H1 (cell line): ENCODE measurements around the gene DIAPH2. TPM values are rescaled to one million over a fixed set of nuclear protein-coding genes. Genes with fewer than 3 reads are reported as not detected.

Experiments used
- BCL11A ChIP-seq, 2 experiments: IDR thresholded peaks; one replicate each; pipeline ENCODE4 v1.6.1; 2011; ENCODE audit warnings: low read depth in 2 of 2, low read length in 2 of 2, mild to moderate bottlenecking in 2 of 2
- polyA plus RNA-seq, 7 experiments: library from polyadenylated mRNA; depleted of rRNA in 3 of 7; stranded (reverse) in 5 of 7; unstranded in 2 of 7; fragments of >200 nt in 5 of 7; fragments of 200-250 nt in 2 of 7; gene quantifications; 1 replicate in 5 of 7; 2 replicates in 1 of 7; 4 replicates in 1 of 7; pipeline versions ENCODE4 v1.2.1 to v1.2.3, GENCODE V29; 2011 to 2013; ENCODE audit warnings: missing spikeins in 2 of 7, mixed read lengths in 2 of 7
- total RNA-seq: library from RNA; stranded (reverse); fragmentation: NEBNext Ultra II Directional; extraction: Animal tissue kit (Norgen Biotek cat#: 25700); gene quantifications from 2 replicates; pipeline ENCODE4 v1.2.1, GENCODE V29; 2021
- TF ChIP-seq, protein P1 (sequence below): fragments of 300-600 bp; sonication (generic); IDR thresholded peaks from 2 replicates; pipeline ENCODE4 v1.7.1; 2012; ENCODE audit warnings: low read length, moderate library complexity, mild to moderate bottlenecking, inconsistent platforms; ENCODE audit not compliant: insufficient replicate concordance

The DIAPH2 gene
- total and polyA plus RNA-seq, 2 of the 8 experiments (the other 6 are each of a cell fraction or from before 2014, with no cell fraction given): 4.4 to 24.3 TPM

DNA sequence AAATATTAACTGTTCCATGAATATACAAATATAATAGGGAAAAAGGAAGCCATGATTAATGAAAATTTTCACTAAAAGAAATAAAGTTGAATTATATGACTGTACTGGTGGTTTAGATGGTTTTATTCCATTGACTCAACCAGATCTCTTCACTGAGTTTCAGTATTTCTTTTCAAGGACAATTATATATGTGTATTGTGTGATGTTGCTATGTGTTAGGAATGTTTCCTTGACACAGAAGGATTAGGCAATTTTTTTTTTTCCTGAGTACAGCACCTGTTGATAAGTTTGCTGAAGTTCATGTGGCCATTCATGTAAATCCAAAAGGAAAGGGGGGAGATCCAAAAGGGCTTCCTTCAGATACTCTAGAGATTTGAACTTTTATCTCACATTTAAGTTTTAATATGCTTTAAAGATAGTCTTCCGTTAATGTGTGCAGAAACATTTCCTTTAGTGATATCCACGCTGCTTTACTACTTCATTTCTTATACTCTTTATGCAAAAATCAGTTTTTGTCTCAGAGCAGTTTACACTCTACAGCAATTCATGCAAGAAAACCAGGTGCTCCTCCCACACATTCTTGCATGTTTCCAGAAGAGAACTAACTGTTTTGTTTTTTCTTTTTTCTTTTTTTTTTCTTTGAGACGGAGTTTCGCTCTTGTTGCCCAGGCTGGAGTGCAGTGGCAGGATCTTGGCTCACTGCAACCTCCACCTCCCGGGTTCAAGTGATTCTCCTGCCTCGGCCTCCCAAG lies 448.2 kb downstream of the DIAPH2 start (continued):
- TF ChIP-seq BCL11A (IDR thresholded peaks at IDR 0.05; ENCODE audit: low read depth in 2 of 2, low read length in 2 of 2): no peak
- TF ChIP-seq, protein P1, sequence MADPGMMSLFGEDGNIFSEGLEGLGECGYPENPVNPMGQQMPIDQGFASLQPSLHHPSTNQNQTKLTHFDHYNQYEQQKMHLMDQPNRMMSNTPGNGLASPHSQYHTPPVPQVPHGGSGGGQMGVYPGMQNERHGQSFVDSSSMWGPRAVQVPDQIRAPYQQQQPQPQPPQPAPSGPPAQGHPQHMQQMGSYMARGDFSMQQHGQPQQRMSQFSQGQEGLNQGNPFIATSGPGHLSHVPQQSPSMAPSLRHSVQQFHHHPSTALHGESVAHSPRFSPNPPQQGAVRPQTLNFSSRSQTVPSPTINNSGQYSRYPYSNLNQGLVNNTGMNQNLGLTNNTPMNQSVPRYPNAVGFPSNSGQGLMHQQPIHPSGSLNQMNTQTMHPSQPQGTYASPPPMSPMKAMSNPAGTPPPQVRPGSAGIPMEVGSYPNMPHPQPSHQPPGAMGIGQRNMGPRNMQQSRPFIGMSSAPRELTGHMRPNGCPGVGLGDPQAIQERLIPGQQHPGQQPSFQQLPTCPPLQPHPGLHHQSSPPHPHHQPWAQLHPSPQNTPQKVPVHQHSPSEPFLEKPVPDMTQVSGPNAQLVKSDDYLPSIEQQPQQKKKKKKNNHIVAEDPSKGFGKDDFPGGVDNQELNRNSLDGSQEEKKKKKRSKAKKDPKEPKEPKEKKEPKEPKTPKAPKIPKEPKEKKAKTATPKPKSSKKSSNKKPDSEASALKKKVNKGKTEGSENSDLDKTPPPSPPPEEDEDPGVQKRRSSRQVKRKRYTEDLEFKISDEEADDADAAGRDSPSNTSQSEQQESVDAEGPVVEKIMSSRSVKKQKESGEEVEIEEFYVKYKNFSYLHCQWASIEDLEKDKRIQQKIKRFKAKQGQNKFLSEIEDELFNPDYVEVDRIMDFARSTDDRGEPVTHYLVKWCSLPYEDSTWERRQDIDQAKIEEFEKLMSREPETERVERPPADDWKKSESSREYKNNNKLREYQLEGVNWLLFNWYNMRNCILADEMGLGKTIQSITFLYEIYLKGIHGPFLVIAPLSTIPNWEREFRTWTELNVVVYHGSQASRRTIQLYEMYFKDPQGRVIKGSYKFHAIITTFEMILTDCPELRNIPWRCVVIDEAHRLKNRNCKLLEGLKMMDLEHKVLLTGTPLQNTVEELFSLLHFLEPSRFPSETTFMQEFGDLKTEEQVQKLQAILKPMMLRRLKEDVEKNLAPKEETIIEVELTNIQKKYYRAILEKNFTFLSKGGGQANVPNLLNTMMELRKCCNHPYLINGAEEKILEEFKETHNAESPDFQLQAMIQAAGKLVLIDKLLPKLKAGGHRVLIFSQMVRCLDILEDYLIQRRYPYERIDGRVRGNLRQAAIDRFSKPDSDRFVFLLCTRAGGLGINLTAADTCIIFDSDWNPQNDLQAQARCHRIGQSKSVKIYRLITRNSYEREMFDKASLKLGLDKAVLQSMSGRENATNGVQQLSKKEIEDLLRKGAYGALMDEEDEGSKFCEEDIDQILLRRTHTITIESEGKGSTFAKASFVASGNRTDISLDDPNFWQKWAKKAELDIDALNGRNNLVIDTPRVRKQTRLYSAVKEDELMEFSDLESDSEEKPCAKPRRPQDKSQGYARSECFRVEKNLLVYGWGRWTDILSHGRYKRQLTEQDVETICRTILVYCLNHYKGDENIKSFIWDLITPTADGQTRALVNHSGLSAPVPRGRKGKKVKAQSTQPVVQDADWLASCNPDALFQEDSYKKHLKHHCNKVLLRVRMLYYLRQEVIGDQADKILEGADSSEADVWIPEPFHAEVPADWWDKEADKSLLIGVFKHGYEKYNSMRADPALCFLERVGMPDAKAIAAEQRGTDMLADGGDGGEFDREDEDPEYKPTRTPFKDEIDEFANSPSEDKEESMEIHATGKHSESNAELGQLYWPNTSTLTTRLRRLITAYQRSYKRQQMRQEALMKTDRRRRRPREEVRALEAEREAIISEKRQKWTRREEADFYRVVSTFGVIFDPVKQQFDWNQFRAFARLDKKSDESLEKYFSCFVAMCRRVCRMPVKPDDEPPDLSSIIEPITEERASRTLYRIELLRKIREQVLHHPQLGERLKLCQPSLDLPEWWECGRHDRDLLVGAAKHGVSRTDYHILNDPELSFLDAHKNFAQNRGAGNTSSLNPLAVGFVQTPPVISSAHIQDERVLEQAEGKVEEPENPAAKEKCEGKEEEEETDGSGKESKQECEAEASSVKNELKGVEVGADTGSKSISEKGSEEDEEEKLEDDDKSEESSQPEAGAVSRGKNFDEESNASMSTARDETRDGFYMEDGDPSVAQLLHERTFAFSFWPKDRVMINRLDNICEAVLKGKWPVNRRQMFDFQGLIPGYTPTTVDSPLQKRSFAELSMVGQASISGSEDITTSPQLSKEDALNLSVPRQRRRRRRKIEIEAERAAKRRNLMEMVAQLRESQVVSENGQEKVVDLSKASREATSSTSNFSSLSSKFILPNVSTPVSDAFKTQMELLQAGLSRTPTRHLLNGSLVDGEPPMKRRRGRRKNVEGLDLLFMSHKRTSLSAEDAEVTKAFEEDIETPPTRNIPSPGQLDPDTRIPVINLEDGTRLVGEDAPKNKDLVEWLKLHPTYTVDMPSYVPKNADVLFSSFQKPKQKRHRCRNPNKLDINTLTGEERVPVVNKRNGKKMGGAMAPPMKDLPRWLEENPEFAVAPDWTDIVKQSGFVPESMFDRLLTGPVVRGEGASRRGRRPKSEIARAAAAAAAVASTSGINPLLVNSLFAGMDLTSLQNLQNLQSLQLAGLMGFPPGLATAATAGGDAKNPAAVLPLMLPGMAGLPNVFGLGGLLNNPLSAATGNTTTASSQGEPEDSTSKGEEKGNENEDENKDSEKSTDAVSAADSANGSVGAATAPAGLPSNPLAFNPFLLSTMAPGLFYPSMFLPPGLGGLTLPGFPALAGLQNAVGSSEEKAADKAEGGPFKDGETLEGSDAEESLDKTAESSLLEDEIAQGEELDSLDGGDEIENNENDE: no peak
